ENCODE measurements around the gene SESN1. TPM values are rescaled to one million over a fixed set of nuclear protein-coding genes. Genes with fewer than 3 reads are reported as not detected.
A peak's percentile ranks its signal among the peaks of the same experiment; 100 is the strongest.

Gene SESN1
- total RNA-seq, 6 donors from 2014 or later: 26.4 to 71.2 (median 31.3) TPM

DNA sequence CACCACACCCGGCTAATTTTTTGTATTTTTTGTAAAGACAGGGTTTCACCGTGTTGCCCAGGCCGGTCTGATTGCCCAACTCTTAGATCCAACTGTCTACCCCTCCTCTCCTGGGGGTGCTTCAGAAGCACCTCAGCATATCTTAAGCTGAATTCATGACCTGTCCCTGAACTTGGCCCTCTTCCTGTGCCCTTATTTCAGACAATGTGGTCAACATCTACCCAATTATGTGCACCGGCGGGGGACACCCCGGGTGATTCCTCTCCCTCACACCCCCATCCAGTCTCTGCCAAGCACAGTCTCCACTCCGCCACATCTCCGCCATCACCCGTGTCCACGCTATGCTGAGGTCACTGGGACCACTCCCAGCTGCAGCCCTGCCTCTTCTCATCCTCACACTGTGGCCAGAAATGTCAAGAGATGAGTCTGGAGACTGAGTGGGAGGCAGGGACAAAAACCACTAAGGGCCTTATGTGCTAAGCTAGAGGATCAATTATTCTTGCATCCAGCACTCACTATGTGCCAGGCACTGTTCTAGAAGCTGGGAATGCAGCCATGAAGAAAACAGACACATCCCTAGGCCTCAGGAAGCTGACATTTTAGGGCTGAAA, 134.6 kb downstream of the SESN1 start:
- DNase-seq (peak in 1 of 2 donors; percentile 11), ATAC-seq (ENCODE audit: low FRiP score in 2 of 2) (peak in 1 of 2 donors; percentile 87)
- TF ChIP-seq EP300 (IDR thresholded peaks at IDR 0.05): no peak
- TF ChIP-seq POLR2AphosphoS5 (IDR thresholded peaks at IDR 0.05): no peak
- TF ChIP-seq, protein P1, sequence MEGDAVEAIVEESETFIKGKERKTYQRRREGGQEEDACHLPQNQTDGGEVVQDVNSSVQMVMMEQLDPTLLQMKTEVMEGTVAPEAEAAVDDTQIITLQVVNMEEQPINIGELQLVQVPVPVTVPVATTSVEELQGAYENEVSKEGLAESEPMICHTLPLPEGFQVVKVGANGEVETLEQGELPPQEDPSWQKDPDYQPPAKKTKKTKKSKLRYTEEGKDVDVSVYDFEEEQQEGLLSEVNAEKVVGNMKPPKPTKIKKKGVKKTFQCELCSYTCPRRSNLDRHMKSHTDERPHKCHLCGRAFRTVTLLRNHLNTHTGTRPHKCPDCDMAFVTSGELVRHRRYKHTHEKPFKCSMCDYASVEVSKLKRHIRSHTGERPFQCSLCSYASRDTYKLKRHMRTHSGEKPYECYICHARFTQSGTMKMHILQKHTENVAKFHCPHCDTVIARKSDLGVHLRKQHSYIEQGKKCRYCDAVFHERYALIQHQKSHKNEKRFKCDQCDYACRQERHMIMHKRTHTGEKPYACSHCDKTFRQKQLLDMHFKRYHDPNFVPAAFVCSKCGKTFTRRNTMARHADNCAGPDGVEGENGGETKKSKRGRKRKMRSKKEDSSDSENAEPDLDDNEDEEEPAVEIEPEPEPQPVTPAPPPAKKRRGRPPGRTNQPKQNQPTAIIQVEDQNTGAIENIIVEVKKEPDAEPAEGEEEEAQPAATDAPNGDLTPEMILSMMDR (IDR thresholded peaks at IDR 0.05): no peak
- no peak for TF ChIP-seq POLR2A (IDR thresholded peaks at IDR 0.05)
- H3K4me1 ChIP-seq: peaks cover 0 to 3% (median 0%) of the 10 kb centered on the region in 4 donors
- WGBS, 2 donors: 76 to 87% methylated on average over 10 of the region's 10 CpGs
- no peaks in the 10 kb centered on the region for H3K27me3 ChIP-seq
- H3K36me3 ChIP-seq: no peaks in the 10 kb centered on the region
- H3K27ac ChIP-seq: no peak overlapping the region
- no peak overlapping the region for H3K4me3 ChIP-seq
- H3K9me3 ChIP-seq: no peaks in the 10 kb centered on the region

DNA sequence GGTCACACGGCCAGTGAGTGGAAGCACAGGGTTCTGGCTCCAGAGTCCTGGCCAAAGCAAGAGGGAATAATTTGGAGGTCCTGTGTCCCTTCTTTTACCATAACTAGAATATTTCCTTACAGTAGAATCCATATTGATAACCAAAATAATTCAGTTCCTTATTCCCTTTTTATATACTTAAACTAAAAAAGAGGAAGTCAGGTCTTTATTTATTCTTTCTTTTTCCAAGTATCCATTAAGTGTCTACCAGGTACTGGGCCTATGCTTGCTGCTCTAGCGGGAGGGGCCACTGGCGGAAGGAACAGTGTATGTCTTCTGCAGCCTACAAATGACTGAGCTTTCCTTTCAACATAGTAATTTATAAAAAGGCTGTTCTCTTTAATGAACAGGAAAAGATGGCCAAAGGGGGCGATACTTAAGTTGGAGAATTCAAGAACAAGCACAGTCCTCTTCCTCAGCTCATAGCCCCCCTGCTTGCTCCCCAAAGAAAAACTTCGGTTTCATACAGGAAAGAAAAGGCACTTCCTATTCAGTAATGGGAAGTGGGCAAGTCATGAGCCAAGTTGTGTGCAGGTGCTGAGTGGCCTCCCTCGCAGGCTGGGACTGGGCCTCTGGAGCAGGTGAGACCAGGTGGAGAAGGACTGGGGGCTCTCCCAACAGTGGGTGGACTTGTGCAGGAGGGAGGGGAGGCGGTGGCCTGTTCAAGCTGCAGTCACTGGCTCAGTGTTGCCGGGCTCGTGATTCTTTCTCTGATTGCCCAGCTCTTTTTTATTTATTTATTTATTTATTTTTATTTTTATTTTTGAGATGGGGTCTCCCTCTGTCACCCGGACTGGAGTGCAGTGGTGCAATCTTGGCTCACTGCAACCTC, 135.5 kb downstream of the SESN1 start:
- Histone ChIP-seq H3K27ac (no peak overlapping the region), H3K36me3 (no peaks in the 10 kb centered on the region), H3K27me3 (no peaks in the 10 kb centered on the region), H3K9me3 (no peaks in the 10 kb centered on the region), H3K4me3 (no peak overlapping the region), H3K4me1 (peaks cover 0 to 3% (median 0%) of the 10 kb centered on the region in 4 donors)
- no peak for ATAC-seq (ENCODE audit: low FRiP score in 2 of 2)
- peak in 1 of 2 donors; percentile 30 for DNase-seq
- TF ChIP-seq, protein P1 (IDR thresholded peaks at IDR 0.05): no peak
- no peak for TF ChIP-seq EP300 (IDR thresholded peaks at IDR 0.05)
- TF ChIP-seq POLR2AphosphoS5 (IDR thresholded peaks at IDR 0.05): no peak
- TF ChIP-seq POLR2A (IDR thresholded peaks at IDR 0.05): no peak
- WGBS, 2 donors: 70 to 73% methylated on average over 10 of the region's 10 CpGs

DNA sequence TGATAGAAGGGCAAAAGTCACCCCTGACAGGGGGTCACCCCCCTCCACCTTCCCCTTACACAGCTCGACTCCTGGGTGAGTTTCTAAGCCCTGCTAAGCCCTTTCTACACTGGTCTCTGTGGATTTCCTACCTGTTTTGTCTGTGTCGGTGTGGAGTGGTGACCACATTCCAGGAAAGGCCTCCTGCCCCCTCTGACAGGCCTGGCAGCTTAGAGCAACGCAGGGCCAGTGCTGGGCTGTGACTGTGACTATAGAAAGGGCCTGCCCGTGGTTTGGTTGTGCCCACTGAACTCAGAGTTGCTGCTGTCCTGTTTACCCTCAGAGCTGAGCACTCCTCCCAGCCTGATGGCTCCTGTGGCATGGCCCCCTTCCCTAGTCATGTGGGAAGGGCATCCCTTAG, 137.4 kb downstream of the SESN1 start:
- no peaks in the 10 kb centered on the region for H3K27me3 ChIP-seq
- no peak for DNase-seq
- 57 to 74% methylated on average over 3 to 4 of the region's 4 CpGs for WGBS, 2 donors
- H3K36me3 ChIP-seq: no peaks in the 10 kb centered on the region
- H3K27ac ChIP-seq: no peak overlapping the region
- H3K4me3 ChIP-seq: no peak overlapping the region
- H3K4me1 ChIP-seq: peaks cover 0 to 3% (median 0%) of the 10 kb centered on the region in 4 donors
- ATAC-seq (ENCODE audit: low FRiP score in 2 of 2): no peak
- TF ChIP-seq POLR2A (IDR thresholded peaks at IDR 0.05) (no peak), POLR2AphosphoS5 (IDR thresholded peaks at IDR 0.05) (no peak), EP300 (IDR thresholded peaks at IDR 0.05) (no peak)
- TF ChIP-seq, protein P1 (IDR thresholded peaks at IDR 0.05): no peak
- no peaks in the 10 kb centered on the region for H3K9me3 ChIP-seq

DNA sequence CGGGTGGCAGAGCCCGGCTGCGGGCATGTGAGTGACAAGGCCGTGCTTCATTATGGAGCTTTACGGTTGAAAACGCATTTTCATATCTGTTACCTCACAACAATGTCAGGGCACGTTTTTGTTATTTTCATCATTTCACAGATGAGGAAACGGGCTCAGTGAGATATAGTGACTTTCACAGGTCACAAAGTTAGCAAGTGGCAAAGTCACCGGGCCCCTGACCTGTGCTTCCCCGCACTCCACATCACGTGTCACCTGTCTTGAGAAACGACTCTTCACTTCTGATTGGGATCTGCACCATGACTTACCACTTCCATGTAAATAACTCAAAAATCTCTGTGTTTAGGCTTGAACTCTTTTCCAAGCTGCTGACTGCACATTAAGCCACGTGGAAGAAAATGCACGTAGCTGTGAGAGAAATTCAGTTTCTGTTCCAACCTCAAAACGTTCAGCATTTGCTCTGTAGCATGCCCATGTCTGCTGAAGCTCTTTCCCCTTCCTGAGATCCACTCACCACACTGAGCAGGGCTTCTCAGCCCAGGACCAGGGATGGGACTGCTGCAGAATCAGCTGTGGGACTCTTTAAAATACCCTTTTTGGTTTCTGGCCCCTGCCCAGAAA, 139.2 kb downstream of the SESN1 start:
- no peak overlapping the region for H3K4me3 ChIP-seq
- no peaks in the 10 kb centered on the region for H3K9me3 ChIP-seq
- no peaks in the 10 kb centered on the region for H3K36me3 ChIP-seq
- ATAC-seq (ENCODE audit: low FRiP score in 2 of 2) (no peak), DNase-seq (peak in 1 of 2 donors; percentile 25)
- no peak for TF ChIP-seq POLR2AphosphoS5 (IDR thresholded peaks at IDR 0.05)
- TF ChIP-seq, protein P1 (IDR thresholded peaks at IDR 0.05): no peak
- TF ChIP-seq POLR2A (IDR thresholded peaks at IDR 0.05): no peak
- TF ChIP-seq EP300 (IDR thresholded peaks at IDR 0.05): no peak
- no peak overlapping the region for H3K27ac ChIP-seq
- peaks cover 0 to 11% (median 10%) of the 10 kb centered on the region in 4 donors for H3K4me1 ChIP-seq
- WGBS, 2 donors: 80 to 83% methylated on average over 15 of the region's 15 CpGs
- no peaks in the 10 kb centered on the region for H3K27me3 ChIP-seq

Measured in upper lobe of left lung (tissue), 6 donors.